ENCODE measurements around the gene PTRH1.

PTRH1 gene

GRCh38 chr9:127755061-127756060 lies 39.9 kb upstream of the PTRH1 start:
- no peak for TF ChIP-seq CTCF (IDR thresholded peaks at IDR 0.05)

GRCh38 chr9:127754099-127755060 lies 38.9 kb upstream of the PTRH1 start:
- TF ChIP-seq CTCF (IDR thresholded peaks at IDR 0.05), result no peak

- no peak for TF ChIP-seq CTCF (IDR thresholded peaks at IDR 0.05)
Measured at GRCh38 chr9:127753622-127754021, 38.2 kb upstream of the PTRH1 start.

DNA sequence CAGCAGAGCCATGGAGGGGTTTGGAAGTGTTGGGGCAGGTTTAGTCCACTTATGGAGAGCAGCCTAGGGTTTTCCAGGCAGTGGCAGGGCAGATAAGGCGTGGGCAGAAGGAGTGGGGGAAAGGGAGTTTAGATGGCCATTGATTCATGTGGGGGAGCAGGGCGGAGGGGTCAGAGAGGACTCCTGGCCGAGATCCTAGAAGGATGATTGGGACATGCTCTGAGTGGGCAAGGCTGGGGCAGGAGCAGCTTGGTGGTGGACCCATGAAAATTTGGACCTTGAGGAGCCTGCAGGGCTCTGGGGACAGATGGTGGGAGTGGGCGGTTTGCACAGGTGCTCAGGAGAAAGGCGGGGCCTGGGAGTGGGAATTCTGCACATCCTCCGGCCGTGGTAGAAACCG lies 37.7 kb upstream of the PTRH1 start:
- no peak for TF ChIP-seq CTCF (IDR thresholded peaks at IDR 0.05)

DNA sequence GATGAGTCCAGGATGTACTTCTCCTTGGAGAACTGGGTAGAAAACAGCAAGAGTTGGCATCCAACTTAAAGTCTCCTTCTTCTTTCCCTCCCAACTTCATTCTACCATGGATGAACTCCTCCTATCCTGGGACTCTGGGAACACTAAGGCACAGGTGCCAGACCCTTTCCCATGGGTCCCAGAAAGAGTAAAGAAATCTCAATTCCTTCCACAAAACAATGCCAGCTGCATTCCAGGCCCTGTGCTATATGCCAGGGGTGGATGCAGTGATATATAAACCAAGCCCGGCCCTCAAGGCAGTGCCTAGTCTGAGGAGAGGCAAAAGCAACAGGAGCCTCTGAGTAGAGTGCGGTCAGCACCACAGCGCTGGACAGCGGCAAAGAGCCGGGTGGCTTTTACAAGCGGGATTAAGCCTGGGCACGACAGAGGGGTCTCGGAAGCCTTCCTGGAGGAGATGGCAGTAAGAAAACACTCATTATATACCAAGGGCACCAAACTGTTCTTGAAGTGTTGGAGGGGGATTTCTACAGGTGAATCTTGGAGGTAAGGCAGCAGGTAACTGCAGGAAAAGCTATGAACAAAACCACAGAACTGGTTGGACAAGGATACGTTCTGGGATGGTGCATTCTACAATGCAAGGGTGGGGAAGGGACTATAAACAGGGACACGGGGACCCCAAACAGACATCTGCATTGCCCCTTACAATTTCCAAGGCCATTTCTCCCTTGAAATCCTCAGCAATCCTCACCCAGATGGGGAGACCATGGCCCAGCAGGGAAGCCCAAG lies 36.0 kb upstream of the PTRH1 start:
- TF ChIP-seq CTCF (IDR thresholded peaks at IDR 0.05), result no peak

GRCh38 chr9:127749090-127749787 lies 33.8 kb upstream of the PTRH1 start:
- no peak for TF ChIP-seq CTCF (IDR thresholded peaks at IDR 0.05)
